IMR-90 (cell line): ENCODE data around the gene TMEM63A.

Source experiments
- MXI1 ChIP-seq: IDR thresholded peaks from 2 replicates; pipeline ENCODE4 v1.6.1; 2012; ENCODE audit warnings: low read depth, mild to moderate bottlenecking, low read length, moderate library complexity, borderline replicate concordance
- POLR2A ChIP-seq: IDR thresholded peaks from 2 replicates; pipeline ENCODE4 v1.6.1; 2012; ENCODE audit warnings: mild to moderate bottlenecking, low read depth, low read length
- RFX5 ChIP-seq: IDR thresholded peaks from 2 replicates; pipeline ENCODE4 v1.8.0; 2012; ENCODE audit warnings: low read depth, mild to moderate bottlenecking, low read length, moderate library complexity
- TF ChIP-seq, protein P1 (sequence below): conservative IDR thresholded peaks from 2 replicates; pipeline ENCODE4 v1.5.1; 2012; ENCODE audit warnings: mild to moderate bottlenecking, low read depth, low read length, improper control_type of control experiment
- TF ChIP-seq, protein P2 (sequence below): fragments of 150-350 bp; IDR thresholded peaks from 2 replicates; pipeline ENCODE4 v1.6.1; 2016; ENCODE audit warnings: low read depth, mild to moderate bottlenecking, low read length, moderate library complexity, borderline replicate concordance

DNA sequence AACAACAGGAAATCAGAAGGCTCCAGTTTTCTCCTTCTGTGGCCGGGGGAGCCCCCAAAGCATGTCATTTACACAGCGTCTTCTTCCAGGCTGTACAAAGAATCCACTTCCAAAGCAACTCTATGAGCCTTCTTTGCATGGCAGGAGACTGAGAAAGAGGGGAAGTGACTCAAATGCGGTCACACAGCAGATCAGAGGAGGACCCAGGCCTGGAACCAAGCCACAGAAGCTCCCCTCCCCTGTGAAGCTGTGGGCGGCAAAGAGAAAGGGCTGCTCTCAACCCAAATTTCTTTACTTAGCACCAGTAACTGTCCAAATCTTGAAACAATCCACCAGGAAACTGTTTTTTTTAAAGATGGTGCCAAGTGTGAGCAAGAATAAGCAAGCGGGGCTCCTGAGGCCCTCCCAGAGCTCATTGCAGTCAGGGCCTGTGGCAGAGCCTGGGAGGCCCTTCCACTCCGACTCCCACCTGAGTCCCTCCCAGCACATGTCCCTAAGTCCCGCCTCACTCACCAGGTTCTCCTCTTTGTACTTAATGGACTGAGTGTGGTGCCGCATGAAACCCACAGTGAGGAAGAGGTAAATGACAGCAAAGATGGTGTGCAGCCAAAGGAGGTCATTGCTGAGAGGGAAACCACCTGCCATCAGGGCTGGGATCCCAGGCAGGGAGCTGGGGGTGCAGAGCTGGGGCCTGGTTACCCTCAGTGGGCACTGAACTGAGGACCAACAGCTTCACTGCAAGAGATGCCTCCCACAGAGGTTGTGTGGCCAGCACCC lies 15.9 kb downstream of the TMEM63A start:
- TF ChIP-seq, protein P1, sequence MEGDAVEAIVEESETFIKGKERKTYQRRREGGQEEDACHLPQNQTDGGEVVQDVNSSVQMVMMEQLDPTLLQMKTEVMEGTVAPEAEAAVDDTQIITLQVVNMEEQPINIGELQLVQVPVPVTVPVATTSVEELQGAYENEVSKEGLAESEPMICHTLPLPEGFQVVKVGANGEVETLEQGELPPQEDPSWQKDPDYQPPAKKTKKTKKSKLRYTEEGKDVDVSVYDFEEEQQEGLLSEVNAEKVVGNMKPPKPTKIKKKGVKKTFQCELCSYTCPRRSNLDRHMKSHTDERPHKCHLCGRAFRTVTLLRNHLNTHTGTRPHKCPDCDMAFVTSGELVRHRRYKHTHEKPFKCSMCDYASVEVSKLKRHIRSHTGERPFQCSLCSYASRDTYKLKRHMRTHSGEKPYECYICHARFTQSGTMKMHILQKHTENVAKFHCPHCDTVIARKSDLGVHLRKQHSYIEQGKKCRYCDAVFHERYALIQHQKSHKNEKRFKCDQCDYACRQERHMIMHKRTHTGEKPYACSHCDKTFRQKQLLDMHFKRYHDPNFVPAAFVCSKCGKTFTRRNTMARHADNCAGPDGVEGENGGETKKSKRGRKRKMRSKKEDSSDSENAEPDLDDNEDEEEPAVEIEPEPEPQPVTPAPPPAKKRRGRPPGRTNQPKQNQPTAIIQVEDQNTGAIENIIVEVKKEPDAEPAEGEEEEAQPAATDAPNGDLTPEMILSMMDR: no peak
- no peak for TF ChIP-seq RFX5
- TF ChIP-seq, protein P2, sequence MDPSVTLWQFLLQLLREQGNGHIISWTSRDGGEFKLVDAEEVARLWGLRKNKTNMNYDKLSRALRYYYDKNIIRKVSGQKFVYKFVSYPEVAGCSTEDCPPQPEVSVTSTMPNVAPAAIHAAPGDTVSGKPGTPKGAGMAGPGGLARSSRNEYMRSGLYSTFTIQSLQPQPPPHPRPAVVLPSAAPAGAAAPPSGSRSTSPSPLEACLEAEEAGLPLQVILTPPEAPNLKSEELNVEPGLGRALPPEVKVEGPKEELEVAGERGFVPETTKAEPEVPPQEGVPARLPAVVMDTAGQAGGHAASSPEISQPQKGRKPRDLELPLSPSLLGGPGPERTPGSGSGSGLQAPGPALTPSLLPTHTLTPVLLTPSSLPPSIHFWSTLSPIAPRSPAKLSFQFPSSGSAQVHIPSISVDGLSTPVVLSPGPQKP: no peak
- no peak for TF ChIP-seq POLR2A
- no peak for TF ChIP-seq MXI1
